HG02943 (cell line): ENCODE measurements around the gene AKAP6.

Experiments
- ATAC-seq: cut with Tn5 transposase; IDR thresholded peaks from one replicate; pipeline ENCODE4 v1.9.1; 2021; ENCODE audit warnings: mild to moderate bottlenecking, low read depth, moderate library complexity; ENCODE audit not compliant: unreplicated experiment

Gene AKAP6

DNA sequence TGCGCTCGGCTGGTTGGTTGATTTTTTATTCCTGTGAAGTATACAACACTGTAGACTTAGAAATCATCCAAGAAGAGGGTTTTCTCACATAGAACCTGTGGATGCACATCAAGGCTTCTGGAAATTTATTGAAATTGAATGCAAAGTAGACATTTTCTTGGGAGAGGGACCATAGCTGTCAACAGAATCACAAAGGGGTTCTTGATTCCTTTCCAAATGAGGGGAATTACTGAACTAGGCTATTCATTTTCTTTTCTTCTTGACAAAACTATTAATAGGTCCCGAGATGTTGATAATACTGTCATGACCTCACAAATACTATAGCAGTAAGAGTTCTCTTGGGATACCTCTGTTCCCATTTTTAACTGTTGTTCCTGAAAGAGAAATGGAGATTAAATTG, 73.9 kb downstream of the AKAP6 start:
- ATAC-seq = no peak

DNA sequence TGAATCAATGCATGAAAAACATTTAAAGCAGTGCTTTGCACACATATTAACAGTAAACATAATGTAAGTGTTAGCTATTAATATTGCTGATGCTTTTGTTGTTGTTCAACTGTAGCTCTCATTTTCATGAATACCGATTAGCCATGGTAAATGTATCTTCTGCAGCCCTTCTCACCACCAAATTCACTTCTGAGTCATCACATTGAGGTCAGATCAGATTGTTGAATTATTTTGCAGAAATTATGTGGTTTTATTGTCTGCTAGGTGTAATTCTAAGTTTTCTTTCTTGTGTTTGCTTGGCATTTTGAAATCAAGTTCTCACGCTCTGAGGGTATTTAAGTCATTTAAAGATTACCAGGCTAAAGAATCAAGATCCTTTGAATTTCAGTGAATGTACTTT, 74.6 kb downstream of the AKAP6 start:
- no peak for ATAC-seq

DNA sequence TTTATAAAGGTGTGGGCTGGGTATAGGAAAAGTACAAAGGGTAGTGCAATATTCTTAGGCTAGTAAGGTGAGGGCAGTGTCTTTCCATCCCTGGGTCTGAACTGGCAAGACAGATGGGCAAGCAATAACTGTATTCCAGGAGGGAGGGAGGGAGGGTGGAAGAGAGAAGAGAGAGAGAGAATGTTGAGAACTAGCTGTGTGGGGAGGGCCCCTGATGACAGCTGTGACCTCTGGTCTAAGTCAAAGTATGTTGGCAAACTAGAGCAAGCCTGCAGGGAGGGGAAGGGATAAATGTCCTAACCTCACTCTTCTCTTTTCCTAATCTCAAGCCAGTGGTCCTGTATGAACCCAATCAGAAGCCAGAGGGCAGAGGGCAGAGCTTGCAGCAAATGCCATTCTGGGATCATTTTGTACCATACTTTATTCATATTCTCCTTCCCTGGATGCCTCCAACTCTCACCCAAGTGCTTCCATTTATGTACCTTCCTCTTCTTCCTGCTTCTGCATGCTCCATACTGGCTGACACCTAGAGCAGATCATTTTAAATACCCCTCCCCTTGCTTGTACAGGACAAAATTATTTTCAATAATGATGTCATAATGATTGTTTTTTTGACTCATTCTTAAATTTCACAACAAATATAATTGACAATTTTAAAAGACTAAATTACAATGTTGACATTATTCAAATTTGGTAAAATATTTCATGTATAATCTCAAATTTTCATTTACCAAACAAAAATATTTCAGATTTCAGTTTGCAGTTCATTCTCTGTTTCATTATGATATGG, 75.9 kb downstream of the AKAP6 start:
- ATAC-seq = no peak

DNA sequence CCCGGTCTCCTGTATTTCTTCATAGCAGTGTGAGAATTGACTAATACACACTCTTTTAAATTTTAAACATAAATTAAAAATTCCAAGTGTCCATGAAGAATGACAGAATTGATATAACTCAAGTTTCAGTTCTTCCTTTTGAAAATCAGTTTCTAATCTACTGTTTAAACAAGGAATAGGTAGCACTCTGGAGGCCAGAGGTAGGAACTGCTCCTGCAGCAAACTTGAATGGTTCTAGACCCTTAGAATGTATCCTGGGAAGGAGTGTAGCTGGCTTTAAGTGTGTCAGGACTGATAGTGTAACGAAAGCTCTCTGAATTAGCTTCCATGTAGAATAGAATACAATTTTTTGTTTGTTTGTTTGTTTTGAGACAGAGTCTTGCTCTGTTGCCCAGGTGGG, 76.8 kb downstream of the AKAP6 start:
- ATAC-seq = no peak

DNA sequence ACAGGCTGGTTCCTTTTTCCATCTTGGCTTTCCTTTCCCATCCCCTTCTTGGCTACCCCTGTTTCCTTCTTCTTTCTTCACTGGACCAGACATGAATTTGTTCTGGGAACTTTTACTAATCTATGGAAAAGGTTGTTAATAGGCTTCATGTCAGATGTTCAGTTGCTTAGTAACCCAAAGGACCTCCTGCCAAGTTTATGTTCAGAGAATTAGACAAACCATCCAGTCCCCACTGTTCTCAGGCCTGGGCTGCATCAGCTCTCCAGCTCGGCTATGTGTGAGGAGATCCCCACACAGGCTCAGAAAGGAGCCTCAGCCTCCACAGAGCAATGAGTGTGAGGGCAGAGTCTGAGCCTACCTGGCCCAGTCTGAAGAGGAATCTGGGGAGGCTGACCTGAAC, 78.0 kb downstream of the AKAP6 start:
- no peak for ATAC-seq

DNA sequence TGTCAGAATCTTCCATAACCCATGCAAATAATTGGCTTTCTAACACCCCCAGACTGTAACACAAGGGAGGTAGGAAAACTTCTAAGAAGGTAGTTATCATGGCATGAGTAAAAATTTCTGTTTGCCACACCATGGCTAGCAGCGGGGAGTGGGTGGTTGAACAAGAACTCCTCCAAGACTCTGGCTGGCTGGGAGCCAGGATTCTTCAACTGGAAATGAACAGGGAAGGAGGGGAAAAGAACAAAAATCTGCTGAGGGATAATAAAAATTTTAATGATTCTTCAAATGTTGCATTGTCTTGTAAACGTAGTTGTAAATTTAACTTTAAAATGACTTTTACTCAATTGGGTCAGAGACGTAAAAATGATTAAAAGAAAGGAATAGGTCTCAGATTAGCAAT, 78.9 kb downstream of the AKAP6 start:
- no peak for ATAC-seq

DNA sequence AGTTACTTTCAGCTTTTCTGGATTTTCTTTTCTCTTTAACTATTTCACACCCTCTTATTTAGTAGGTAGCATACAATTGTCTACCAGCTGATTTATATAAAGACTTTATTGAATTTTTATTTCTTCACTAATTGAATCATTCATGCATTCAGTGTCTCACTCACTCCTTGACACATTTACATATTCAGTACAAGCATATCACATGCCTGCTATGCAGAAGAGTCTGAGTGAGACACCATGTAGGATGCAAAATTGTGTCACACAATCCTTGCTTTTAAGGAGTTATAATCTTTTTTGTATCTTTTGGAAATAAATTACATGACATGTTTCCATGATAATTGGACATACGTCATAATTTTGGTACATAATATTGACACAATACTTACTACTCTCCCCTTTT, 83.0 kb downstream of the AKAP6 start:
- ATAC-seq = no peak

DNA sequence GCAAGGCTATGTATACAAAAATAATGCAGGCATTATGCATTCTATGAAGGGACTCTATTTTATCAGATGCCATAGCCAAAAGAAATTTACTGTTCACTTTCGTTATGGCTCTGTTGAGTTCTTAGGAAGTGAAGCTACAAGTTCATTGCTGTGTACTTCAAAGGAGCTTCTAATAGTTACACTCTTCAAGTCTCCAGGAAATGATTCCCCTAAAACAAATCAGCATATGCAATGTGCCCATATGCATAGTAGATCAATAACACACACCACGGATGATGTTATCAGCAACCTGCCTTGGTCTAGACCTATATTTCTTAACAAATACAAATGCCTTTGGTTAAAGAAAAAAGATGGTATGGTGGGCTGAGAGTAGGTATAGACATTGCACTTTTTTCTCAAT, 83.4 kb downstream of the AKAP6 start:
- ATAC-seq = no peak

DNA sequence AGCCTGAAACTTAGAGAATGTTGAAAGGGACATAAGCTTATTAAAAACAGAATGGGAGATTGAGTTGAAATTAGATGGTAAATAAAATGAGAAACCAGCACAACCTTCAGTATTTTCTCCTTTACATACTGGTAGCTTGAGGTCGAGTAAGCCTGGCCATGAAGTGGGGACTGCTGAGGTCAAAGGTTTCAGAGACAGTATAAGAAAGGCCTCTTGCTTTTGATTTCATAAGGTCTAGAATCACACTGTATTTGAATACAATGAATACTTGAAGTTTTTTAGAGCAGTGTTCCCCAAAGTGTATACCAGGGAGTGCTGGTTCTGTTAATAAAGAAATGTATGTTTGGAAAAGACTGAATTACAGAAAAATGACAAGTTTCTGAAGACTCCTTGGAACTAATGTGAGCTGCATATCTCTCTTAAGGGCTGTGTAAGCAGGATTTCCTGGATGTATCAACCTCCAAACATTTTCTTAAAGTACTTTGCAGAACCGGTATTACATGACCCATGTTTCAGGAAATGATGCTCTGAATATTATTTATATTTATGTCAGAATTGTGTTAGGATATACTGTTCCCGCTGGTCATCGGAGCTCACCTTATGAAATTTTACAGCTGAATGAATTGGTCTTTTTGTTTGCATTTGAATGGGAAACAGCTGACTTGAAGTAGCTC, 85.0 kb downstream of the AKAP6 start:
- ATAC-seq = no peak

DNA sequence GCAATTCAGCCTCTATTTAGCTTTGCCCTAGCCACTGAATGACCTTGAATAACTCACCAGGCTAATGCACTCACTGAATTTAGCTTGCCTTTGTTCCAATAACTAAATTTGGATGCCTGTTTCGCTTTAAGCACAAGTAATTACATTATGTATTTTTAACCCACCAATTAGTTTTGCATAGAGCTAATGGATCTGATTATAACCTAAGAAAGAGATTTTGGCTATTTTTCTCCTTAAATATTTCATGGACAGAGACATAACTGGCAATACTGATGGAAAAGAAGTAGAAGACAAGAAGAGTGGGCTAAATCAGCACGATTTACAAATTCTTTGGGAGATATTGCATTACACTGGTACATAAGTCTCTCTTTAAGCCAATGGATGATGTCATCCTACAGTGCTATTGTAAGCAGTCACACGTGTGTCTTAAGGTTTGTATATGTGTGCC, 85.7 kb downstream of the AKAP6 start:
- no peak for ATAC-seq

DNA sequence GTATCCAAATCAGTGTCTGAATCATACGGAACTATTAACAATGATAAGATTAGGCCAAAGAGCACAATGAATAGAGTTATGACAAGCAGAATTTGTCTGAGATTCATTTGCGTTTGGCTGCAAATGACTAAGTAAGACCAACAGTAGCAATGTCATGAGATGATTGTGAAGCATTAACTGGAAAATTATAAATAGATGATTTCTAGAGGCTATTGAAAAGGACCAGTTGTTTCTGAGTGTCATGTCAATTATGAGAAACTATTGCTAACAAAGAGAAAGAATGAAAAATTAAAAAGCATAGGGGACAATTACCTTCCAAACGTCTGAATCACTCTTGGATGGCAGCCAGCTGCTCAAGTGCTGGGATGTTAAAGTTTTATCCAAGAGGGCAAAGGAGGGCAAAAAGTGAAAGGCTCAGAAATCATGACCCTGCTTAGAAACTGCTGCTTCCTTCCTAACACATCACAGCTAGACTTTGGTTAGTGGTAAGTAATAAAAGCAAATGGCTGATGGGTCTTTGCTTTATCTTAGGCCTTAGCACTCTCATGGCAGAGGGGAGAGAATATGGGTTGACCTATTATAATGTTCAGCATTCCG, 89.0 kb downstream of the AKAP6 start:
- ATAC-seq = no peak

DNA sequence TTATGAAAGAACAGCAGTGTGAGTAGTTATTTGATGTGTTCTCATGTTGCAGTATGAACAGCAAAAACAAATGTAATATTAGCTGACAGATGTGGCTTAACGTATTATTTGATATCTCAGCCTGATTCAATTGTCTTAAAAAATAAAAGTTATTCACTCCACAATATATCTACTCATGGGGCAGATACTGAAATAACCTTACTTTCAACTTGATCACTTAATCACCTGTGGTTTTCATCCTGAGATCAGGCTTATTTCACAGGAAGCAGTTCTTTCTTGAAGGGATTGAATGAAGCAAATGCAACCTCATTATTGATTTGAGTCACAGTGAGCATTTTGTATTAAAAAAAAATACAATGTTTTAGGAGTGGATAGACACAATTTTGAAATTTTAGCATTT, 90.3 kb downstream of the AKAP6 start:
- ATAC-seq = no peak

DNA sequence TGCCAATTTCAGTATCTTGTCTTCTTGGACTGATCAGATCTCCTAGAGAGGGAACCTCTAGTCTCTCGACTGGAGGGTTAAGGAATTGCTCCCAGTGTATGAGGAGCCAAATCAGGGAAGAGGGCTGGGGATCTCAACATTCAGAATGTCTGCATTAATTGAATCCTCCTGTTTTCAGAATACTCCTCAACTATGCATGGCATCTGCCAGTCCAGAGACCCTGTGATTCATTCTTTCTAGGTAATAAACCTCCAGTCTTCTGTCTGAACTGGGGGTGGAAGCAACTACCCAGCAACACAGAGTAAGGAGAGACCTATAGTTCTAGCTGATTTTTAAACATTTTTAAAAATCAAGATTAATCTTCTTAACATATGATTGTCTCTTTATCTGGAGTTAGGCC, 92.7 kb downstream of the AKAP6 start:
- no peak for ATAC-seq

DNA sequence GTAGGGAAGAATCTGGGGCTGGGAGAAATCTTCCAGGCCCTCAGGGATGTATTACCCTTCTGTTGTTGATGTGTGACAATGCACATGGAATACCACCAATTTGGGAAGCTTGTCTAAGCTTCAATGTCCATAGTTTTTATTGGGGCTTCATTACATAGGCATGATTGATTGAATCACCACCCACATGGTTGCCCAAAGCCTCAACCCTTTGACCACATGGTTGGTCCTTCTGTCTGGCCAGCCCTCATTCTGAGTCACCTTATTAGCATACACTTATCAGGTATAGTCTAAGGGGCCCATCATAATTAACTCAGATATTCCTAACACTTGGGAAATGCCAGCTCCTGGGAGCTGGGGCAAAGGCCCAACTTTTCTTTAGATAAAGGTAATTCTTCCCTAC, 93.3 kb downstream of the AKAP6 start:
- no peak for ATAC-seq

DNA sequence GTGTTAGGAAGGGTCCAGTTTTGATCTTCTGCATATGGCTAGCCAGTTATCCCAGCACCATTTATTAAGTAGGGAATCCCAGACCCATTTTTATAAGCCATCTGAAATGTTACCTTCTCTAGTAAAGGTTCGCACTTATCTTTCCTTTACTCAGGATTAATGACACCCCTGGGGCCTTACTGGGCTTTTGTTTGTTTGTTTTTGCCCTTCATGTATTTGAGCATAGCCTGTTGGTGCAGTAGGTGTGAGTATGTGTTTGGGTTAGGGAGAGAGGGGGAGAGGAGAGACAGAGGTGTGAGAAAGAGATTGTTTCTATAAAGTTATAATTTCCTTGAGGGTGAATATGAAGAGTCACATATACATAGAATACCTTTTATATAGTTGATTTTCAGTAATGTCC, 96.9 kb downstream of the AKAP6 start:
- ATAC-seq = no peak

DNA sequence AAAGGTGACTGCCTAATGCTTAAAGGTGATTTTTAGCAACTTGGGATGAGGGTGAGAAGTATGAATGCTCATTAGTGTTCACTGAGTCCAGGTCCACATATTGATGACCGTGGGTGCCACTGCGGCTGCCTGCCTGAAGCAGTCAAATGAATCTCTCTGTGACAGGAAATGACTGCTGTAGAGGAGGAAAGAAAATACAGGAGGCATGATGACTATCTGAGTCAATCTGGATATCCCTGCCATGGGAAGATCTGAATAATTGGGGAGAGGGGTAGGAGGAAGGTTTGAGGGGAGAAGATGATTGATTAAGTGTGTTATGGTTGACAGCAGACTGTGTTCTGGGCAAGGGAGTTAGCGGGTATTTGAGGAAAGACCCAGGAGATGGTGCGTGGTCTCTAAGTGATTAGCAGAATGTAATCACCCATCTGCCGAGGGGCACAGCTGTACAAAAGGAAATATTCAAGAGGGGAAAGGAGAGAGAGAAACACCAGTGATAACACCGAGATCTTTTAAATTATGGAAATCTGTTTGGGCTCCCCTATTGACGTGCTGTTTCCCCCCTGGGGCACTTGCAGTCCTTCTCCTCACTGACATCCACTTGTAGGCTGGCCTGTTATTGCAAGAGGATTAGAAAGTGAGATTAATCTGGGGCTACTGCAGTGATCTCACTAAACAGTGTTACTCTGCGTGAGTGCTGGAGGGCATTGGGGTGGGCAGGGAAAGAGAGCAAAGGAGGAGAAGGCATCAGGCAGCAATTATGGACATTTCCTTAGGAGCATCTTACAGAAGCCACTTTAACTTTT, 97.7 kb downstream of the AKAP6 start:
- ATAC-seq = no peak

DNA sequence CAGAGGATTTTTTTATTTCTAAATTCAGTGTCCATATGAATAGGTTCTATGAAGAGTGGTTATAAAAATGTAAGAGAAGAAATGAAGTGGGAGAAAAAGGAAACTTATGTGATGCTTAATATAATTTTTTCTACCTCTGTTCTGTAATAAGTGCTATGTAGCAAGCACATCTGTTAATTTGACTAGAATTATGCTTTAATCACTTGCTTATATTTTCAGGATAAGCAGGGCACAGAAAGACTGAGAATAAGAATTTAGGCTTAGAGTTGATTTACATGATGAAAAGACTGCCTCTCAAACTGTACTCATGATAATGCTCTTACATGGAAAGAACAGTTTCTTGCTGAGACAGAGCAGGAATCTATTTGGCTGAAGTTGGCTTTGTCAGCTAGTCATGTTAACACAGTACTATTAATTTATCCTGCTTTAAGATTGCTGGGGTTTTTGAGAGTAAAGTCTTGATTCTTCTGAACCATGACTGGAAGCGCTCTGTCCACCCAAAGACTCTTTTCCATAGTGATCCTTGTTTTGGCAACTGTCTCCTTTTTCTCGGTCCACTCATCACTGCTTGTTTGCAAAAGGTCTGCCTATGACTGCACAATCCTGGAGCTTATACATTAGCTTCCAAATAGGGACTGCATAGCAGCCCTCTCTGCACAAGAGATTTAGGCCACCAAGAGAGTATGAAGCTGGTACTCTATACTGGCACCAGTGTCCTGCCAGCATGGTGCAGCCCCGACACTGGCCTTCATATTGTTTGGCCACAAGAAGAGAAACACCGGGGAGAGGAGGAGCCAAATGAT, 98.8 kb downstream of the AKAP6 start:
- ATAC-seq = no peak

DNA sequence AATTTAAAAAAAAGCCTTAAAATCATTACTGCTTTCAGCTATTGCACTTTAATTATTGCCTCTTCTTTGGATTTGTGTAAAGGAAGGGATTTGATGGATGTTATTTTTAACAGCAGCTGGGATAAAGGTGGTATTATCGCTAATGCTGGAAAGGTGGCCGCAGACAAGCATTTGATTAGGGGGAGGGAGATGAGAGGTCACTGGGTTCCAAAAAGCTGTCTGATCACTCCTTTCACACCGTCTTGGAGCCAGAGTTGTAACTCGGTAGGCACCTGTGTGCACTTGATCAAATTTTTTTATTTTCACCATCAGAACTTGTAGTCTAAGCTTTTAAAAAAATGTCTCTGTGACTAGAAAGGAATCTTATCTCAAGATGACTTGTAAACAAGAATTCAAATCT, 99.8 kb downstream of the AKAP6 start:
- ATAC-seq = no peak

DNA sequence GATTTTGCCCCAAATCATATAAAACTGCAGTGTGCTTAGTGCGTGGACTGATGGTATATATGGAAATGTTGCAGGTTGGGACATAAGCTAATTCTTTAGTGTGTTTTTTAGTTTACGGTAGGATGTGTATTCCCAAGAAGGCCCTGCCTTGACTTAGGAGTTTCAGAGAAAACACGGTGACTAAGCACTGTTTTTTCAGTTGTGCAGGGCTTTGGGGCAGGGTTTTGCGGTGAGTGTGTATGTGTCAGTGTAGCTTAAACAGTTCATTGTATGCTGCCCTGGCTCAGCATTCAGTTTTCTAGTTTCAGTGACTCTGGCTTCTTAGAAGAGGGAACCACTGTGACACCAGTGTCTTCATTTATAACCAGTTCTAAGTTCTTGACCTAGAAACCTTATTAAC, 101.2 kb downstream of the AKAP6 start:
- ATAC-seq = no peak

DNA sequence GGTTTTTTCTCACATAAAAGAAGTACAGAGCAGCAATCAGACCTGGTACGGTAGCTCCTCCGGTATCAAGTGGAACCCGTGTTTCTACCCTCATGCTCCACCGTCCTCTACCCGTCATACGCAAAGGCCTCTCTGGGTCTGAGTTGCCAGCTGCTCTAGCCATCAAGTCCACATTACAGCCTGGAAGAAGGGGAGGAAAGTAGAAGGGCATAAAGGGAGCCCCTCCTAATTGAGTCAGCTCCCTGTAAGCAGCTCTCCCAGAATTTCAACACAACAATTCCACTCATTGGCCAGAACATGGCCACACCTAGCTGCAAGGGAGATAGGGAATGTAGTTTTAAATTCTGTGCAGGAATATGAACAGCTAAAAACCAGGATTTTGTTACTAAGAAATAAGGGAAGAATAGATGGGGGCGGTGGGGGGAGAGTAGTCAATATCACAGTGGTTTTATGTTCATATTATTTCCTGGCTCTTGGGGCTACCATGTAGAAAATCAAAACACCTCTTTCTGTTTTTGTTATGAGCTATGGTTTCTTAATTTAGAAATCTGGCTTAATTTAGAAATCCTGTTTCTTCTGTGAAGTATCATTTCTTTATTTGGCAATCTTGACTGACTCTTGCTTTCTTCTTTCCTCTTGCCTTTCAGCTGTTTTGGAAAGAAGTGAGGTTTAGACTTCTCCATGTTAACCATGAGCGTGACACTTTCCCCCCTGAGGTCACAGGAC, 103.9 kb downstream of the AKAP6 start:
- ATAC-seq = no peak
